ENCODE results near the gene RRP15.

Gene RRP15

GRCh38 chr1:218357211-218357892 is 72.3 kb downstream of the RRP15 start:
- TF ChIP-seq CTCF (IDR thresholded peaks at IDR 0.05) = no peak

- no peak for TF ChIP-seq CTCF (IDR thresholded peaks at IDR 0.05)
Measured at GRCh38 chr1:218357893-218358232, 72.8 kb downstream of the RRP15 start.

- TF ChIP-seq CTCF (IDR thresholded peaks at IDR 0.05) = peak; percentile 33; the same call in 1 of the 2 replicates
Measured at GRCh38 chr1:218361298-218362065, 76.4 kb downstream of the RRP15 start.

GRCh38 chr1:218362418-218363076 is 77.5 kb downstream of the RRP15 start:
- TF ChIP-seq CTCF (IDR thresholded peaks at IDR 0.05) = no peak

- no peak for TF ChIP-seq CTCF (IDR thresholded peaks at IDR 0.05)
Measured at GRCh38 chr1:218363141-218363540, 78.0 kb downstream of the RRP15 start.

- TF ChIP-seq CTCF (IDR thresholded peaks at IDR 0.05) = no peak
Measured at GRCh38 chr1:218364028-218364710, 79.1 kb downstream of the RRP15 start.

GRCh38 chr1:218365226-218365999 is 80.3 kb downstream of the RRP15 start:
- no peak for TF ChIP-seq CTCF (IDR thresholded peaks at IDR 0.05)
